NCI-H187 (cell line): ENCODE measurements around the gene IGF1R.
A peak's percentile ranks its signal among the peaks of the same experiment; 100 is the strongest.
"Not testable (repeated sequence)": the region's sequence is repeated elsewhere in the genome, so short reads cannot be mapped to it uniquely, and the experiment has no call there.

Source experiments
- DNase-seq, 2 experiments: peaks; one replicate each; lab custom pipeline; 2025; lab: John Stamatoyannopoulos, UW

Gene IGF1R

GRCh38 chr15:98647774-98648653, at the start of gene IGF1R:
Gene IGF1R, plus strand, starts transcription at chr15:98648539. Its CDS starts 1,043 bp downstream, at chr15:98649582.
- DNase-seq = peak; percentile 86 to 88

- no peak for DNase-seq
Measured at GRCh38 chr15:98599909-98600691, 48.2 kb upstream of the IGF1R start.

GRCh38 chr15:98604983-98605382, 43.4 kb upstream of the IGF1R start:
- DNase-seq = no peak

- no peak for DNase-seq
Measured at GRCh38 chr15:98609144-98609852, 39.0 kb upstream of the IGF1R start.

GRCh38 chr15:98610991-98611390, 37.3 kb upstream of the IGF1R start:
- DNase-seq = no peak

- DNase-seq = no peak
Measured at GRCh38 chr15:98611808-98612207, 36.5 kb upstream of the IGF1R start.

- DNase-seq = no peak
Measured at GRCh38 chr15:98612490-98613110, 35.7 kb upstream of the IGF1R start.

- no peak for DNase-seq
Measured at GRCh38 chr15:98614681-98615080, 33.7 kb upstream of the IGF1R start.

GRCh38 chr15:98616397-98616796, 31.9 kb upstream of the IGF1R start:
- DNase-seq = no peak

- no peak for DNase-seq
Measured at GRCh38 chr15:98617328-98617980, 30.9 kb upstream of the IGF1R start.

- DNase-seq = not testable (repeated sequence)
Measured at GRCh38 chr15:98618576-98618975, 29.8 kb upstream of the IGF1R start.

- DNase-seq = no peak
Measured at GRCh38 chr15:98620020-98620419, 28.3 kb upstream of the IGF1R start.

- DNase-seq = no peak
Measured at GRCh38 chr15:98621021-98621420, 27.3 kb upstream of the IGF1R start.

- no peak for DNase-seq
Measured at GRCh38 chr15:98625614-98626013, 22.7 kb upstream of the IGF1R start.

GRCh38 chr15:98626153-98626552, 22.2 kb upstream of the IGF1R start:
- no peak for DNase-seq

GRCh38 chr15:98628216-98628615, 20.1 kb upstream of the IGF1R start:
- DNase-seq = no peak

GRCh38 chr15:98635848-98636247, 12.5 kb upstream of the IGF1R start:
- no peak for DNase-seq

GRCh38 chr15:98643115-98643514, 5.2 kb upstream of the IGF1R start:
- DNase-seq = no peak

- no peak for DNase-seq
Measured at GRCh38 chr15:98646546-98647025, 1.8 kb upstream of the IGF1R start.

GRCh38 chr15:98647026-98647773, 1.1 kb upstream of the IGF1R start:
- DNase-seq = peak; percentile 64 to 80
